HS-27A (cell line): ENCODE measurements around the gene CDK16.

Experiments
- DNase-seq: peaks from one replicate; pipeline ENCODE4 v3.0.0-alpha.2; 2012; ENCODE audit warnings: low read depth, missing footprints

The CDK16 gene

DNA sequence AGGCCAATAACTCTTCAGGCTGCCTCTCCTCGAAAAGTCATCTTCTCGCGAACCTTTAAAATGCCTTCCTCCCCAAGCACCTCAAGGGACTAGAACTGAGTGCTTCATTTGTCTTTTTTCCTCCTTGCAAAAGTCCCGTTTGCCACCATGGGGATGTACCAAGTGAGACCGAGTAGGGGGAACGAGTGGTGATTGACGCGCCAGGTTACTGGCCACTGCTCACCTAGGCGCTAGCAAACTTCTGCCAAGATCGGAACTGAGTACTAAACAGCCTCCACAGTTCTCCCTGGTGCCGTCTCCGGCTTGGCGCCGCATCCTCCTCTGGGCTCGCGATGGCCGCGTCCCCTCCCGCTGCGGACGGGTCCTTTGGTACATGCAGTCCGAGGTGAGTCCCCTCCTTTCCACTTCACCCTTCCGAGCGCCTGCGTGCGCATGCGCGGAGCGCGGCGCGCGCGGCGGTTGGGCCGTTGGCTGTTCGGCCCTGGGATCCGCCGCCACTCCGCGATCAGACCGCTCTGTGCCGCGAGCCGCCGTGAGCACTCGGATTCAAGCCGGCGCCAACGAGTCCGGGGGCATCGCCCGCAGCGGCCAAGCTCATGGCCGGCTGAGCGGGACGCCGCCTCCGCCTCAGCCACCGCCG, at the start of gene CDK16:
CDK16 (plus strand) TSS at position 402 of the 640 bp plus-strand sequence. CDS start 4,877 bp downstream, outside the sequence.
- DNase-seq = peak; percentile 46

- no peak for DNase-seq
Observed at GRCh38 chrX:47169273-47169672, 49.2 kb upstream of the CDK16 start.

- no peak for DNase-seq
Observed at GRCh38 chrX:47169726-47170515, 48.6 kb upstream of the CDK16 start.

GRCh38 chrX:47170861-47171692, 47.4 kb upstream of the CDK16 start:
- DNase-seq = no peak

- no peak for DNase-seq
Observed at GRCh38 chrX:47171996-47172395, 46.5 kb upstream of the CDK16 start.

DNA sequence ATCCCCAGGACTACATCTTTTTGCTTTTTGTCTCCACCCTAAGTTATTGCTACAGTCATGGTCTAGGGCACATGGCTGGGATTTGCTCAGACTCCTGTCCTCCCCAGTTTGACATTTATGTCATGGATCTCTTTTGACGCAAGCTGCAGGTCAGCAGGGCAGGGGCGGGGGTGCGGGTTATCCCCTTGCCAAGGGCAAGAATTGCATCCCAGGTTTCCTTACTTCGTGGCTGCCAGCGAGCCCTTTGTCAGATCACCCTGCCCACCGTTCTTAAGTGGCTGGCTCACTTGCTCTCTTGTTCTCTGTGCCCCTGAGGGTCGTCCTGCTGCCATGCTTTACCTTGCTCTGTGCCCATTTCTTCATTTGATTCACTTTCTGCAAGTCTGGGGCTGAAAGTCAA, 45.9 kb upstream of the CDK16 start:
- DNase-seq = no peak

GRCh38 chrX:47172971-47173792, 45.3 kb upstream of the CDK16 start:
- no peak for DNase-seq

DNA sequence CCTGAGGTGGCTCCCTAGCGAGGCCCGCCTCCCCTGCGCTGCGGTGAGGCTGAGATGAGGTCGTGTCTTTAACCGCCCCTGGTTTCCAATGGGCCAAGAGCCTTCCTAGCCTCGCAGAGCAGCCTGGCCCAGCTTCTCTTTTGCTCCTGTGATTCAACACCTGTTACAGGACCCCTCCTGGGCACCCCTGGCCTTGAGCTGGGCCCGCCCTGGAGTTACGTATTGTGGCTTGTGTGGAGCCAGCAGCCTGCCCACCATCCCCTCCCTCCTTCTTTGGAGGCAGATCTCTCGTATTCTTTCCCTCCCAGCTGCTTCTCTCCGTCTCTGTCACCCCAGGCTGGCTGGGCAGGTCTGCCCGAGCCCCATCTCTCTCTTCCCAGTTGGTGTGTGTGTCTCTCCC, 44.1 kb upstream of the CDK16 start:
- no peak for DNase-seq

- no peak for DNase-seq
Observed at GRCh38 chrX:47174846-47175587, 43.5 kb upstream of the CDK16 start.

GRCh38 chrX:47175588-47175980, 42.9 kb upstream of the CDK16 start:
- DNase-seq = no peak

DNA sequence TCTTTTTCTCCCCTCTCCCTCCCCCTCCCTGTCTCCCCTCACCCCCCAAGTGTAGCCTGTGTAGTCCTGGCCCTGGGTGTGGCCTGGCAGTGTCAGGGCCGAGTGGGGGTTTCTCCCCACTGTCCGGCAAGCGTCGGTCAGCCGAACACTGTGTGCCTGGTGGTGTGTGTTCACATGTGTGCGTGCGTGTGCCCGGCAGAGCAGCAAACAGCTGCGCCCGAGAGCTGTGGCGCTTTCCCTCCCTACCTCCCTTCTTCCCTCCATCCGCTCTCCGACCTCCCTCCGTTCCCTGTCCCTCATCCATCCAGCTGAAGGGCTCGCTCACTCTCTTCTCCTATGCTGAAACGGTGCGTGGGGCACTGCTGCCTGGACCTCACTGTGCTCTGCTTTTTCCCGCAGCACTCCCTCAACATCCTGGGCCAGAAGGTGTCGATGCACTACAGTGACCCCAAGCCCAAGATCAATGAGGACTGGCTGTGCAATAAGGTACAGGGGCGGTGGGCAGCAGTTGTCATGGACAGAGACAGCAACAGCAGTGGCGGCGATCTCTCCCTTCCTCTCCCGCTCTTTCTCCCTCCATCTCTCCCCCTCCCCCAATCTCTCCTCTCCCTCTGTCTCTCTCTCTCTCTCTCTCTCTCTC, 42.3 kb upstream of the CDK16 start:
- DNase-seq = no peak

- DNase-seq = no peak
Observed at GRCh38 chrX:47177079-47177478, 41.4 kb upstream of the CDK16 start.

DNA sequence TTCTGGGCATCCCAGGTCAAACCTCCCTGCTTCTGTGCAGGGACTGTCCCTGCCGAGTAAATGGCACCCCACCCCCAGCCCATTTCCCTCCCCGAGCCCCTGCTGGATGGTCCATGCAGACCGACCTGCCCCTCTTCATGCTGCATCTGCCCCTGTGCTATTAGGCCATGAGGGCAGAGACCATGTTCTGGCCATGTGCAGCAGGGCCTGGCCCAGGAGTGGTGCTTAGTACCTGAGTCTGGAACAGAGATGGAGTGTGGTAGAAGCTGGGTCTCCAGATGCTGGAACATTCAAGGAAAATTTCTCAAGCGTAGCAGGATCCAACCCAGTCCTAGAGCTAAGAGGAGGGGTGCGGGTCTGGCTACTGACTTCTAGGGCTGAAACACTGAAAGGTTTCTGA, 40.1 kb upstream of the CDK16 start:
- DNase-seq = no peak

DNA sequence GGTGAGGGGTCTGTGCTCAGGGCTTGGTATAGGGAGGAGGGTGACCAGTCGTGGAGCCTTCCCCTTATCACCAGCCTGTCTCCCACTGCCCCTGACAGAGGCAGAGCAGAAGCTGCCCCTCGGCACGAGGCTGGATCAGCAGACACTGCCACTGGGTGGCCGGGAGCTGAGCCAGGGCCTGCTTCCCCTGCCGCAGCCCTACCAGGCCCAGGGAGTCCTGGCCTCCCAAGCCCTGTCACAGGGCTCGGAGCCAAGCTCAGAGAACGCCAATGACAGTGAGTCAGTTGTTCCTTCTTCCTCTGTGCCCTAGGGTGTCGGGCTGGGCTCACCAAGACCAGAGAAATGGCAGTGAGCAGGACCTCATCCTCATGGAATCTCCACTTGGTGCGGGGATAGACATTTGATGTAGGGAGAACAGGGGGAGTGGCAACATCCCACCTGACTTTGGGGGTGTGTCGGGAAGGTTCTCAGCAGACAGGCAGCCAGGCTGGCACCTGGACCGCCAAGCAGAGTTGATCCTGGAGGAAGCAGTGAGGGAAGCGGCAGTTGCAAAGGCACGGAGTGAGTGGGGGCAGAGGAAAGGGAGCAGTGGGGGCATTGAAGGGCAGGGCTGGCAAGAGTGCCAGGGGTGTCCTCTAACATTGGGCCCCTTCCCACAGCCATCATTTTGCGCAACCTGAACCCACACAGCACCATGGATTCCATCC, 39.1 kb upstream of the CDK16 start:
- DNase-seq = no peak

GRCh38 chrX:47179928-47180255, 38.6 kb upstream of the CDK16 start:
- no peak for DNase-seq

- no peak for DNase-seq
Observed at GRCh38 chrX:47180346-47180745, 38.1 kb upstream of the CDK16 start.

DNA sequence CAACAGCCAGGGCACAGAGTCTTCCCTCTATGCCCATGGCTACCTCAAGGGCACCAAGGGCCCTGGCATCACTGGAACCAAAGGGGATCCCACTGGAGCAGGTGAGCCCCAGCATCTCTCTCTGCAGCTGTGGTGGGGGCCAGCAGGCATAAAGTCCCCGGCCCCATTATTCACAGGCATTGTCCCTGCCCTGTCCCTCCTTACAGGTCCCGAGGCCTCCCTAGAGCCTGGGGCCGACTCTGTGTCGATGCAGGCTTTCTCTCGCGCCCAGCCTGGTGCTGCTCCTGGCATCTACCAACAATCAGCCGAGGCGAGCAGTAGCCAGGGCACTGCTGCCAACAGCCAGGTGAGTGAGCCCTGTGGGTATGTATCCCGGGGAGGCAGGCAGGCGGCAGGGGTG, 37.2 kb upstream of the CDK16 start:
- DNase-seq = no peak

DNA sequence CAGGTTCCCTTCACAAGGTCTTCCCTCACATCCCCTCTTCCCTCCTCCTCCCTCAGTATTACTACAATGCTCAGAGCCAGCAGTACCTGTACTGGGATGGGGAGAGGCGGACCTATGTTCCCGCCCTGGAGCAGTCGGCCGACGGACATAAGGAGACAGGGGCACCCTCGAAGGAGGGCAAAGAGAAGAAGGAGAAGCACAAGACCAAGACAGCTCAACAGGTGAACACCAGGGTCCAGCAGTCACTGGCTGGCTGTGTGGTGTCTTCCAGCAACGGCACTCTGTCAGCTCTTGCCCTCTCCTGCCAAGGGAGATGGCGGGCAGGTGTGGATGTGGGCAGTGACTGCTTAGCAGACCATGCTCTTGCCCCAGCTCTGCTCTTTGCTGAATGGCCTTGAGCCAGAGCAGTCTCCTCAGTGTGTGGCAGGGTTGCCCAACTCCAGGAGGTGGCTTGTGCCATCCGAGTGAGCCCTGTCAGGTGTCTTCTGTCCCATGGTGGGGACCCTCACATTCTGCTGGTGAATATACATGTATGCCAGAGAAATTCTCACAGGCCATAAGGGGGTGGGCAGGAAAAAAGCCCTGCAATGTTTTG, 36.3 kb upstream of the CDK16 start:
- no peak for DNase-seq

- DNase-seq = no peak
Observed at GRCh38 chrX:47184486-47184885, 34.0 kb upstream of the CDK16 start.

DNA sequence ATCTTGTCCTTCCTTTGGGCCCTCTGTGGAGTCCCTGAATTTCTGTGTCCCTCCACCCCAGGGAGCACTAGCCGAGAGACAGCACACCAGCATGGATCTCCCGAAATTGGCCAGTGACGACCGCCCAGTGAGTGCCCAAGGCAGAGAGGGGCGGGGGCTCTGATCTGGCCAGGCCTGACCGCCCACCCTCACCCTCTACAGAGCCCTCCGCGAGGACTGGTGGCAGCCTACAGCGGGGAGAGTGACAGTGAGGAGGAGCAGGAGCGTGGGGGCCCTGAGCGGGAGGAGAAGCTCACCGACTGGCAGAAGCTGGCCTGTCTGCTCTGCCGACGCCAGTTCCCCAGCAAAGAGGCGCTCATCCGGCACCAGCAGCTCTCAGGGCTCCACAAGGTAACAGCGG, 33.2 kb upstream of the CDK16 start:
- no peak for DNase-seq
